ENCODE data around the gene S100A13.
"Not testable (repeated sequence)": the region's sequence is repeated elsewhere in the genome, so short reads cannot be mapped to it uniquely, and the experiment has no call there.

Gene S100A13

GRCh38 chr1:153647346-153647714 lies 20.0 kb upstream of the S100A13 start:
- no peak for DNase-seq

- no peak for DNase-seq
Measured at GRCh38 chr1:153646672-153647345, 19.5 kb upstream of the S100A13 start.

- DNase-seq, result no peak
Measured at GRCh38 chr1:153643816-153644215, 16.5 kb upstream of the S100A13 start.

DNA sequence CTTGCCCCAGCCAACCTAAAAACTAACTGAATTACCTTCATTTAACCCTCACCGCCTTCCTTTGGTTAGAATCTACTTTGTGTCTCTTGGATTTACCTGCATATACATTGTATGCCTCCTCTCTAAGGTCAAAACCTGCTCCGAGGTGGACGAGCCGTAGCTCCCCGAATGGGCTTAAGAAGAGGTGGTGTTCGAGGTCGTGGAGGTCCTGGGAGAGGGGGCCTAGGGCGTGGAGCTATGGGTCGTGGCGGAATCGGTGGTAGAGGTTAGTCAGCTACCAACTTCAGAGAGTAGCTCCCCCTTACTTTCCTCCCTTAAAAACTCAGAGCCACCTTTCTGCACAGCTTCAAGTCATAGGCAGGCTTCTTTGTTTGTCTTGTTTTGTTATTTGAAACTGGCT lies 15.8 kb upstream of the S100A13 start:
- no peak for DNase-seq

GRCh38 chr1:153642161-153642560 lies 14.9 kb upstream of the S100A13 start:
- no peak for DNase-seq

- DNase-seq, result no peak
Measured at GRCh38 chr1:153640861-153641260, 13.6 kb upstream of the S100A13 start.

DNA sequence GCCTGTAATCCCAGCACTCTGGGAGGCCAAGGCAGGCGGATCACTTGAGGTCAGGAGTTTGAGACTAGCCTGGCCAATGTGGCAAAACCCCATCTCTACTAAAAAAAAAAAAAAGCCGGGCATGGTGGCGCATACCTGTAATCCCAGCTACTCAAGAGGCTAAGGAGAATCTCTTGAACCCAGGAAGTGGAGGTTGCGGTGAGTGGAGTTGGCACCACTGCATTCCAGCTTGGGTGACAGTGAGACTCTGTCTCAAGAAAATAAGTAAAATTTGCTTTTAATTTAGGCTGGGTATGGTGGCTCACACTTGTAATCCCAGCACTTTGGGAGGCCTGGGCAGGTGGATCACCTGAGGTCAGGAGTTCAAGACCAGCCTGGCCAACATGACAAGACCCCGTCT lies 12.9 kb upstream of the S100A13 start:
- DNase-seq, result not testable (repeated sequence)

DNA sequence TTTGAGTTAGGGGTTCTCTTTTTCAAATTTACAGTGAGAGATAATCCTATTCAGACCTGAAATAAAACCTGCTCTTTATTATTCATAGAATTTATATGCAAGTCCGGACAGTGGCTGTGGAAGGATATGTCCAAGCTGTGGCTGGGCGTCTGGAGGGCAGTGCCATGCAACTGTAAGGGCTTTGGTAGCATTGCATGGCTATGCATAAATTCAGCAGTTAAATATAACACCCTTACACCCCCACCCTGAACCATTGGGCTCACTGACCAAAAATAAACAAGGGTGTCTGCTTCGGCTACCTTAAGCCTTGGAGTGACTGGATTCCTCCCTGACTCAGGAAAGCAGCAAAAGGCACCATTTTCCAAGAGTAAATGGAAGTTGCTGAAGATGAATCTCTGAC lies 12.0 kb upstream of the S100A13 start:
- no peak for DNase-seq

- no peak for DNase-seq
Measured at GRCh38 chr1:153638261-153638660, 11.0 kb upstream of the S100A13 start.

GRCh38 chr1:153636312-153636711 lies 9.0 kb upstream of the S100A13 start:
- no peak for DNase-seq

GRCh38 chr1:153635872-153636271 lies 8.6 kb upstream of the S100A13 start:
- DNase-seq, result no peak

- DNase-seq, result peak; percentile 97
Measured at GRCh38 chr1:153633754-153634665, 6.7 kb upstream of the S100A13 start, which contains the start of gene CHTOP. Gene CHTOP, plus strand, starts transcription at chr1:153634066. Its CDS starts 2,523 bp downstream, at chr1:153636589.

- DNase-seq, result peak; percentile 67
Measured at GRCh38 chr1:153633161-153633753, 6.0 kb upstream of the S100A13 start.

- DNase-seq, result no peak
Measured at GRCh38 chr1:153631047-153632022, 4.0 kb upstream of the S100A13 start.

DNA sequence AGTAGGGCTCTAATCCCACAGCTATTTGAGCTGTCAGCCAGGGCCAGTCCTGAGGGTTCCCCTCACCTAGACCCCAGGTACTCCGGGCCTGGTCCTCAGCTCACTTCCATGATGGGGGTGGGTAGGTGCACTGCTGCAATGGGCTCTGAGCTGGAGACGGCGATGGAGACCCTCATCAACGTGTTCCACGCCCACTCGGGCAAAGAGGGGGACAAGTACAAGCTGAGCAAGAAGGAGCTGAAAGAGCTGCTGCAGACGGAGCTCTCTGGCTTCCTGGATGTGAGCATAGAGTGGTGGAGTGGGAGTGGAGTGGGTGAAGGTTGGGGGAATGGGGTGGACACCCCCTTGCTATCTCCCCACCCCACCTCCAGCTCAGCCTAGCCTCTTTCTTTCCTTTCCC lies 3.1 kb upstream of the S100A13 start:
- DNase-seq, result no peak

- no peak for DNase-seq
Measured at GRCh38 chr1:153629971-153630370, 2.7 kb upstream of the S100A13 start.

DNA sequence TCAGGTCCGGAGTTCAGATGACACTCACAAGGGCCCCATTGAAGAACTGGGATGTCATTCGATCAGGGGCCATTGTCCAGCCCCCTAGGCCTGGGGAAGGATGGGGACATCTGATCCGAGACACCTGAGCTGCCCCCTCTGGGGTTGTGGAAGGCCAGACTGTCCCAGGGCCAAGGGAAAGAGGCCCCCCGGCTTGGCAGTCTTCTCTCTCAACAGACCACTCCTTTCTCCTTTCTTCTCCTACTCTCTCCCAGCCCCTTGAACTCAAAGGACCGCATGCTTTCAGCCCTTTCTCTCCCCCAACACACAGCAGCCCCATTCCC lies 2.0 kb upstream of the S100A13 start:
- DNase-seq, result no peak

GRCh38 chr1:153628638-153629342 lies 1.5 kb upstream of the S100A13 start:
- no peak for DNase-seq

DNA sequence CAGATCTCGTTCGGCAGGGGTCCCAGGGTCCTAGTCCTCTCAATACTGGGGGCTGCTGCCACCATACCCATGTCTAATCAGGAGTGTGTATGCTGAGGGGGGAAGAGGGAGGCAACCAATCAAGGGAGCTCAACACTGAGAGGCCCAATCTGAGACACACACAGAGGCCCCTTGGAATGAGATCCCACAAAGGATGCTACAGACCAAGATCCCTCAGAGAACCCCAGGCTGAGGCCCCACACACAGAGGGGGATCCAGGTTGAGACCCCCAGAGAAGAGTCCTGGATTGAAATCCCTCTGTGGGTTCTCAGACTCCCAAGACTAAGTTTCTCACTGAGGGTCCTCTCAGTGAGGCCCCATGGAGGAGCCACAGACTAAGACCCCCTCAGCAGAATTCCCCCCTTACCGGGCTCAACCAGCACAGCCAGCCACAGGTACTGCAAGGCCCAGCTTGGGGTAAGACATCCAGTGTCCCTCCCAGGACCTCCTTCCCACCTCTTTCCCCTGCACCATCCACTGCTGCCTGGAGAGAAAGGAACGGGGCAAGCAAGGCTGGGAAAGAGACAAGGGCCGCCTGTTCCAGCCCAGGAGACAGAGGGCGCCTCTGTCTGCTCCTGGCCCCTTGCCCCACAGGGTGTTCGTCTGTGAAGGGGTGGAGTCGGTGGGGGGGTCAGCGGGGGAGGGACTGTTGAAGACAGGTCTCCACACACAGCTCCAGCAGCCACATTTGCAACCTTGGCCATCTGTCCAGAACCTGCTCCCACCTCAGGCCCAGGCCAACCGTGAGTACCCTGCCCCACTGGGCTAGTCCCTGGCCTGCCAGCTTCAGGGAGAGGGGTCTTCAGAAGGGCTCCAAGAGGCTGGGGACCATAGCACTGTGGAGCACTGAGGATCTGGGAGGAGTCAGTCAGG lies 666 bp upstream of the S100A13 start, which contains the start of gene S100A1:
Gene S100A1, plus strand, starts transcription at position 720 of the 912 bp plus-strand sequence. CDS start 2,088 bp downstream, outside the sequence.
- no peak for DNase-seq

DNA sequence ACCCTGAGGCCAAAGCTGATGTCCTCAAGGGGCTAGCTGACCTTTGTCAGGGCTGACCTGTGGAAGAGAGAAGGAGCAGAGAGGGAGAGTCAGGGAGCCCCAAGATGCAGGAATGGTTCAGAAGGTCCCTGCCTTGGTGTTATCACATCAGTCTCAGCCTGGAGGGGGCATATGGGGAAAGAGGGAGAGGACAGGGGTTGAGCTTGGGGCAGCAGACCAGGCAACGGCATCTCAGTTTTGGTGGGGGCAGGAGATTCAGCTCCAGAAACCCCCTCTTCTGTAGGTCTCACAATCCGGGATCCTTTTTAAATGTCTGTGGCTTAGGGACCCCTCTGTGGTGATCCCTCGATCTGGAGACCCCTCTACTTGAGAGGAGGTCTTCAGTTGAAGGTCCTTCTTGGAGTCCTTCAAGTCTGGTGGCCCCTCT lies 815 bp downstream of the S100A13 start:
- DNase-seq, result no peak

Data from NCI-H2029 (cell line).